Ovary (tissue), 9 donors: Measurements from ENCODE around the gene SH3BP1. TPM values are rescaled to one million over a fixed set of nuclear protein-coding genes. Genes with fewer than 3 reads are reported as not detected.
A peak's percentile ranks its signal among the peaks of the same experiment; 100 is the strongest.

ENCODE experiments used
- DNase-seq, 5 donors: peaks; one replicate each; pipeline ENCODE4 v3.0.0-alpha.2; 2019 to 2020
- H3K27ac ChIP-seq, 2 donors: fragments of 200-600 bp; one replicate each; pipeline versions ENCODE4 v1.5.1 to v1.8.0; 2019 to 2022
- H3K27me3 ChIP-seq: fragments of 200-600 bp; one replicate; pipeline ENCODE4 v1.8.0; 2022
- H3K36me3 ChIP-seq: fragments of 200-600 bp; sonication (generic); one replicate; pipeline ENCODE4 v1.5.1; 2019
- H3K4me1 ChIP-seq: one replicate; pipeline ENCODE4 v1.8.1; 2013; ENCODE audit warnings: mild to moderate bottlenecking, moderate library complexity; ENCODE audit not compliant: insufficient read depth
- H3K4me3 ChIP-seq: fragments of 200-600 bp; sonication (generic); one replicate; pipeline ENCODE4 v1.5.1; 2017
- H3K9me3 ChIP-seq, 2 donors: fragments of 200-600 bp in 1 of 2; sonication (generic) in 1 of 2; one replicate each; pipeline versions ENCODE4 v1.5.1 to v1.8.1; 2013 to 2019; ENCODE audit warnings: mild to moderate bottlenecking in 1 of 2, moderate library complexity in 1 of 2
- EP300 ChIP-seq: sonication (generic); formaldehyde crosslinking; IDR thresholded peaks from one replicate; pipeline ENCODE4 v1.6.1; 2017; ENCODE audit warnings: antibody characterized with exemption
- POLR2A ChIP-seq: fragments of 450-650 bp; IDR thresholded peaks from one replicate; pipeline ENCODE4 v1.6.1; 2017; ENCODE audit warnings: antibody characterized with exemption, mild to moderate bottlenecking, moderate library complexity
- WGBS, 3 donors: extraction: QIAGEN DNeasy Blood & Tissue Kit in 1 of 3; methylation state at CpG; one replicate each; pipeline versions ENCODE4 v1.1.5 to v1.1.7; 2013 to 2017; 5-methylcytosine and 5-hydroxymethylcytosine counted together
- intact Hi-C, 4 donors: fragments of 100-400 bp; cut with DNase I; formaldehyde crosslinking; loops; one replicate each; pipeline versions ENCODE4 v1.11.0 to v1.15.1; 2022 to 2023
- polyA plus RNA-seq, 2 donors: library from polyadenylated mRNA; stranded (reverse); fragments of 200-250 nt in 1 of 2; fragments of 350-450 nt in 1 of 2; fragmentation: Illumina TruSeq in 1 of 2; extraction: RNeasy Lipid Tissue Mini Kit (QIAGEN cat#74804) in 1 of 2; gene quantifications; one replicate each; pipeline ENCODE4 v1.2.3, GENCODE V29; 2013 to 2014
- total RNA-seq, 7 donors: library from RNA; depleted of rRNA in 2 of 7; stranded (reverse); fragments of >200 nt in 2 of 7; fragmentation: NEBNext Ultra II Directional in 3 of 7; extraction: Animal tissue kit (Norgen Biotek cat#: 25700) in 3 of 7; gene quantifications; one replicate each; pipeline versions ENCODE4 v1.1.0 to v1.2.4, GENCODE V29; 2016 to 2023
- TF ChIP-seq, protein P1 (sequence below), 3 donors: fragments of 450-650 bp in 2 of 3; fragments of 200-600 bp in 1 of 3; IDR thresholded peaks; one replicate each; pipeline versions ENCODE4 v1.5.1 to v1.8.0; 2016 to 2022; ENCODE audit warnings: antibody characterized with exemption in 3 of 3, mild to moderate bottlenecking in 1 of 3
- donor health status: DM: no; HTN: no; CAD: no; lungs with moderate emphysema.
- donor health status: DM: no; HTN: no; CAD: no.
- donor health status: Bipolar disorder and iron deficiency.
- donor health status: DM: yes; HTN: yes; CAD: no.
- donor health status: DM: no; HTN: no; CAD: no.
- donor health status: DM: yes; HTN: yes; CAD: no.

The SH3BP1 gene
- total and polyA plus RNA-seq, 9 donors = 2.0 to 13.3 (median 8.2) TPM

GRCh38 chr22:37630839-37631435 lies 8.5 kb upstream of the SH3BP1 start:
- WGBS, 3 donors = 87 to 89% (median 88%) methylated on average over 9 of the region's 9 CpGs
- intact Hi-C loops = no loop called here
- no peaks in the 10 kb centered on the region for H3K36me3 ChIP-seq

DNA sequence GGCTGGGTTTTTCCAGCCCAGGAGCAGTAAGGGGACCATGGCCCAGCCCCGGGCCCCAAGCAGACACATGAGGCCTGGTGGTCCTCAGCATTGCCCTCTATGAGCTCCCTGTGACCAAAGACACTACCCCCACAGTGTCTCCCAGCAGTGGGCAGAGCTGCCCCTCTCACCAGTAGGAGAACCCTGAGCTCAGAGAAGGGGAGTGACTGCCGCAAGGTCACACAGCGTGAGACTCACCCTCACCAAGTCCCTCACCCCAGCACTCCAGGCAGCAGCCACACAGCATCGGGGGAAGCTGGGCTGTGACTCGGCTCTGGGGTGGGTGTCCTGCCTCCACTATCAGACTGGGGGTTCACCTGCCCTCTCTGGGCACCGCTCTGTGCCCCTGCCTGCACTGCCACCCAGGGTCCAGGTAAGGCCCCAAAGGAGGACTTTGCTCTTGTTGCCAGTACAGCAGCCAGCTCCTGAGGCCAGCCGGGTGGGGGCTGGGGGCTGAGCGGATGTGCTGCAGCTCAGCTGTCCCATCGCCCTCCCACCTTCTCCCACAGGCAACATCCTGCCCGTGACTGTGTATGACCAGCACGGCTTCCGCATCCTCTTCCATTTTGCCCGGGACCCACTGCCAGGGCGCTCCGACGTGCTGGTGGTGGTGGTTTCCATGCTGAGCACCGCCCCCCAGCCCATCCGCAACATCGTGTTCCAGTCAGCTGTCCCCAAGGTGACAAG lies 7.9 kb upstream of the SH3BP1 start:
- H3K27me3 ChIP-seq = no peaks in the 10 kb centered on the region
- H3K4me1 ChIP-seq = peaks cover 16% of the 10 kb centered on the region
- H3K27ac ChIP-seq = peak overlapping the region in 1 of 2 donors; percentile 84
- peak in 1 of 5 donors; percentile 51 for DNase-seq
- no peak overlapping the region for H3K4me3 ChIP-seq
- WGBS, 3 donors = 80 to 90% (median 86%) methylated on average over 17 to 19 of the region's 19 CpGs
- intact Hi-C loops = no loop called here
- TF ChIP-seq, protein P1, sequence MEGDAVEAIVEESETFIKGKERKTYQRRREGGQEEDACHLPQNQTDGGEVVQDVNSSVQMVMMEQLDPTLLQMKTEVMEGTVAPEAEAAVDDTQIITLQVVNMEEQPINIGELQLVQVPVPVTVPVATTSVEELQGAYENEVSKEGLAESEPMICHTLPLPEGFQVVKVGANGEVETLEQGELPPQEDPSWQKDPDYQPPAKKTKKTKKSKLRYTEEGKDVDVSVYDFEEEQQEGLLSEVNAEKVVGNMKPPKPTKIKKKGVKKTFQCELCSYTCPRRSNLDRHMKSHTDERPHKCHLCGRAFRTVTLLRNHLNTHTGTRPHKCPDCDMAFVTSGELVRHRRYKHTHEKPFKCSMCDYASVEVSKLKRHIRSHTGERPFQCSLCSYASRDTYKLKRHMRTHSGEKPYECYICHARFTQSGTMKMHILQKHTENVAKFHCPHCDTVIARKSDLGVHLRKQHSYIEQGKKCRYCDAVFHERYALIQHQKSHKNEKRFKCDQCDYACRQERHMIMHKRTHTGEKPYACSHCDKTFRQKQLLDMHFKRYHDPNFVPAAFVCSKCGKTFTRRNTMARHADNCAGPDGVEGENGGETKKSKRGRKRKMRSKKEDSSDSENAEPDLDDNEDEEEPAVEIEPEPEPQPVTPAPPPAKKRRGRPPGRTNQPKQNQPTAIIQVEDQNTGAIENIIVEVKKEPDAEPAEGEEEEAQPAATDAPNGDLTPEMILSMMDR (IDR thresholded peaks at IDR 0.05) = no peak
- no peak for TF ChIP-seq POLR2A
- no peak for TF ChIP-seq EP300
- no peaks in the 10 kb centered on the region for H3K9me3 ChIP-seq
- H3K36me3 ChIP-seq = no peaks in the 10 kb centered on the region

More at GRCh38 chr22:37630839-37631435, 8.5 kb upstream of the SH3BP1 start:
- DNase-seq = no peak
- H3K9me3 ChIP-seq = no peaks in the 10 kb centered on the region
- H3K27me3 ChIP-seq = no peaks in the 10 kb centered on the region
- no peak overlapping the region for H3K27ac ChIP-seq
- H3K4me3 ChIP-seq = no peak overlapping the region
- peaks cover 16% of the 10 kb centered on the region for H3K4me1 ChIP-seq
- no peak for TF ChIP-seq POLR2A
- TF ChIP-seq, protein P1 (IDR thresholded peaks at IDR 0.05) = no peak
- TF ChIP-seq EP300 = no peak

GRCh38 chr22:37632174-37633088 lies 7.0 kb upstream of the SH3BP1 start:
- 69 to 73% (median 70%) methylated on average over 14 of the region's 14 CpGs for WGBS, 3 donors
- intact Hi-C loops = no loop called here
- Histone ChIP-seq H3K4me3 (no peak overlapping the region), H3K27ac (peak overlapping the region; percentile 78 to 84), H3K27me3 (no peaks in the 10 kb centered on the region), H3K9me3 (no peaks in the 10 kb centered on the region), H3K4me1 (peaks cover 16% of the 10 kb centered on the region), H3K36me3 (no peaks in the 10 kb centered on the region)
- TF ChIP-seq EP300 = no peak
- no peak for TF ChIP-seq POLR2A
- TF ChIP-seq, protein P1 (IDR thresholded peaks at IDR 0.05) = no peak
- DNase-seq = peak in 2 of 5 donors; percentile 55 to 58

GRCh38 chr22:37633089-37633624 lies 6.3 kb upstream of the SH3BP1 start:
- DNase-seq = peak in 1 of 5 donors; percentile 56
- Histone ChIP-seq H3K27me3 (no peaks in the 10 kb centered on the region), H3K36me3 (no peaks in the 10 kb centered on the region), H3K4me1 (peaks cover 16% of the 10 kb centered on the region), H3K4me3 (no peak overlapping the region), H3K9me3 (no peaks in the 10 kb centered on the region), H3K27ac (peak overlapping the region; percentile 78 to 84)
- TF ChIP-seq, protein P1 (IDR thresholded peaks at IDR 0.05) = no peak
- no peak for TF ChIP-seq EP300
- TF ChIP-seq POLR2A = no peak
- intact Hi-C loops = no loop called here
- 21 to 38% (median 27%) methylated on average over 9 to 11 of the region's 11 CpGs for WGBS, 3 donors
